Testis (tissue), 3 donors: ENCODE results near the gene TBC1D5. TPM values are rescaled to one million over a fixed set of nuclear protein-coding genes. Genes with fewer than 3 reads are reported as not detected.
"Not testable (repeated sequence)": the region's sequence is repeated elsewhere in the genome, so short reads cannot be mapped to it uniquely, and the experiment has no call there.

Experiments
- DNase-seq: peaks from one replicate; pipeline ENCODE4 v3.0.0-alpha.2; 2019
- H3K27ac ChIP-seq, 2 donors: fragments of 200-600 bp; sonication (generic); one replicate each; pipeline ENCODE4 v1.5.1; 2019
- H3K27me3 ChIP-seq: fragments of 200-600 bp; sonication (generic); one replicate; pipeline ENCODE4 v1.5.1; 2019
- H3K36me3 ChIP-seq: fragments of 200-600 bp; sonication (generic); one replicate; pipeline ENCODE4 v1.5.1; 2017; ENCODE audit warnings: low read depth; ENCODE audit errors: missing control alignments
- H3K4me1 ChIP-seq: fragments of 200-600 bp; sonication (generic); one replicate; pipeline ENCODE4 v1.5.1; 2019
- H3K4me3 ChIP-seq, 2 donors: fragments of 200-600 bp; sonication (generic); one replicate each; pipeline ENCODE4 v1.5.1; 2017 to 2019
- H3K9me3 ChIP-seq: fragments of 200-600 bp; sonication (generic); one replicate; pipeline ENCODE4 v1.5.1; 2017
- POLR2A ChIP-seq: fragments of 450-650 bp; IDR thresholded peaks from one replicate; pipeline ENCODE4 v1.6.1; 2017; ENCODE audit warnings: antibody characterized with exemption, mild to moderate bottlenecking, moderate library complexity
- WGBS, 2 donors: methylation state at CpG; one replicate each; pipeline ENCODE4 v1.1.5; 2018; 5-methylcytosine and 5-hydroxymethylcytosine counted together
- intact Hi-C: fragments of 100-400 bp; cut with DNase I; formaldehyde crosslinking; loops from one replicate; pipeline ENCODE4 v1.15.1; 2023; ENCODE audit warnings: low total_unique reads
- polyA plus RNA-seq: library from polyadenylated mRNA; stranded (reverse); fragments of 350-450 nt; fragmentation: Illumina TruSeq; extraction: RNeasy Lipid Tissue Mini Kit (QIAGEN cat#74804); gene quantifications from one replicate; pipeline ENCODE4 v1.2.3, GENCODE V29; 2014; ENCODE audit warnings: low read depth, low replicate concordance; ENCODE audit not compliant: insufficient read depth
- total RNA-seq, 2 donors: library from RNA; depleted of rRNA; stranded (reverse); fragments of >200 nt; gene quantifications; one replicate each; pipeline ENCODE4 v1.2.3, GENCODE V29; 2016
- TF ChIP-seq, protein P1 (sequence below), 3 experiments: fragments of 450-650 bp in 2 of 3; fragments of 200-600 bp in 1 of 3; sonication (generic) in 1 of 3; IDR thresholded peaks; one replicate each; pipeline ENCODE4 v1.5.1; 2016 to 2019; ENCODE audit warnings: antibody characterized with exemption in 3 of 3, mild to moderate bottlenecking in 2 of 3, moderate library complexity in 1 of 3

Gene TBC1D5
- total and polyA plus RNA-seq, 3 donors from 2014 or later, result 47.8 to 98.1 (median 95.4) TPM

- DNase-seq, result no peak
- TF ChIP-seq POLR2A, result no peak
- TF ChIP-seq, protein P1, sequence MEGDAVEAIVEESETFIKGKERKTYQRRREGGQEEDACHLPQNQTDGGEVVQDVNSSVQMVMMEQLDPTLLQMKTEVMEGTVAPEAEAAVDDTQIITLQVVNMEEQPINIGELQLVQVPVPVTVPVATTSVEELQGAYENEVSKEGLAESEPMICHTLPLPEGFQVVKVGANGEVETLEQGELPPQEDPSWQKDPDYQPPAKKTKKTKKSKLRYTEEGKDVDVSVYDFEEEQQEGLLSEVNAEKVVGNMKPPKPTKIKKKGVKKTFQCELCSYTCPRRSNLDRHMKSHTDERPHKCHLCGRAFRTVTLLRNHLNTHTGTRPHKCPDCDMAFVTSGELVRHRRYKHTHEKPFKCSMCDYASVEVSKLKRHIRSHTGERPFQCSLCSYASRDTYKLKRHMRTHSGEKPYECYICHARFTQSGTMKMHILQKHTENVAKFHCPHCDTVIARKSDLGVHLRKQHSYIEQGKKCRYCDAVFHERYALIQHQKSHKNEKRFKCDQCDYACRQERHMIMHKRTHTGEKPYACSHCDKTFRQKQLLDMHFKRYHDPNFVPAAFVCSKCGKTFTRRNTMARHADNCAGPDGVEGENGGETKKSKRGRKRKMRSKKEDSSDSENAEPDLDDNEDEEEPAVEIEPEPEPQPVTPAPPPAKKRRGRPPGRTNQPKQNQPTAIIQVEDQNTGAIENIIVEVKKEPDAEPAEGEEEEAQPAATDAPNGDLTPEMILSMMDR (IDR thresholded peaks at IDR 0.05), result no peak
- intact Hi-C loops, result no loop called here
- Histone ChIP-seq H3K9me3 (no peaks in the 10 kb centered on the region), H3K4me1 (no peaks in the 10 kb centered on the region), H3K36me3 (no peaks in the 10 kb centered on the region), H3K27me3 (no peaks in the 10 kb centered on the region), H3K4me3 (no peak overlapping the region), H3K27ac (no peak overlapping the region)
- WGBS, 2 donors, result 91 to 92% methylated on average over 6 of the region's 6 CpGs
Observed at GRCh38 chr3:17396036-17396435, 346.4 kb downstream of the TBC1D5 start.

GRCh38 chr3:17394541-17395155 lies 347.8 kb downstream of the TBC1D5 start:
- no peaks in the 10 kb centered on the region for H3K36me3 ChIP-seq
- 93% methylated on average over 5 of the region's 5 CpGs for WGBS, 2 donors
- TF ChIP-seq POLR2A, result no peak
- TF ChIP-seq, protein P1 (IDR thresholded peaks at IDR 0.05), result no peak
- no peak overlapping the region for H3K4me3 ChIP-seq
- no peaks in the 10 kb centered on the region for H3K27me3 ChIP-seq
- H3K9me3 ChIP-seq, result no peaks in the 10 kb centered on the region
- DNase-seq, result no peak
- intact Hi-C loops, result no loop called here
- H3K4me1 ChIP-seq, result no peaks in the 10 kb centered on the region
- no peak overlapping the region for H3K27ac ChIP-seq

DNA sequence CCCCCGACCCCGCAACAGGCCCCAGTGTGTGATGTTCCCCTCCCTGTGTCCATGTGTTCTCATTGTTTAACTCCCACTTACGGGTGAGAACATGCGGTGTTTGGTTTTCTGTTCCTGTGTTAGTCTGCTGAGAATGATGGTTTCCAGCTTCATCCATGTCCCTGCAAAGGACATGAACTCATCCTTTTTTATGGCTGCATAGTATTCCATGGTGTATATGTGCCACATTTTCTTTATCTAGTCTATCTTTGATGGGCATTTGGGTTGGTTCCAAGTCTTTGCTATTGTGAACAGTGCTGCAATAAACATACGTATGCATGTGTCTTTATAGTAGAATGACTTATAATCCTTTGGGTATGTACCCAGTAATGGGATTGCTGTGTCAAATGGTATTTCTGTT lies 349.9 kb downstream of the TBC1D5 start:
- H3K4me1 ChIP-seq, H3K36me3 ChIP-seq, DNase-seq, H3K4me3 ChIP-seq, intact Hi-C loops, H3K27ac ChIP-seq, H3K27me3 ChIP-seq, H3K9me3 ChIP-seq: not testable (repeated sequence)
- WGBS, 2 donors, result 96 to 99% methylated on average over 5 of the region's 5 CpGs

- 85 to 87% methylated on average over 3 of the region's 3 CpGs for WGBS, 2 donors
- no peak for TF ChIP-seq POLR2A
- TF ChIP-seq, protein P1 (IDR thresholded peaks at IDR 0.05), result no peak
- Histone ChIP-seq H3K27me3 (no peaks in the 10 kb centered on the region), H3K36me3 (no peaks in the 10 kb centered on the region), H3K4me1 (no peaks in the 10 kb centered on the region), H3K9me3 (no peaks in the 10 kb centered on the region), H3K27ac (no peak overlapping the region), H3K4me3 (no peak overlapping the region)
- DNase-seq, result no peak
- intact Hi-C loops, result no loop called here
Observed at GRCh38 chr3:17390785-17391184, 351.6 kb downstream of the TBC1D5 start.

DNA sequence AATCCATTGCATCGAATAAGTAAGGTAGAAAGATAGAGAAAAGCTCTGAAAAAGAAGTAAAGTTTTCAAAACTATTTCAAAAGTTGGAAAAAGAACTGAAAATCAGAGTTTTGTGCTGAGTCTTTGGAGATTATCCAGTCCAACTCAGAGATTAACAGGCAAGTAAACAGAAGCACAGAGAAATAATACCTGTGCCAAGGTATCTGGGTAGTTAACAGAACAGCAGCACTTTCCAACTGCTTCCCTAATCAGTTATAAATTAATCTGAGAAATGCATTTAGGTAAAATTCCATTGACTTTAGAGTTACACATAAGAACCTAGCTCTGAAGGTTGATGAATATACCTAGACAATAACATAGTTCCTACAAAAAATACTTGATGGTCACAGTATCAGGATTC lies 355.3 kb downstream of the TBC1D5 start:
- no peaks in the 10 kb centered on the region for H3K9me3 ChIP-seq
- no peak overlapping the region for H3K4me3 ChIP-seq
- H3K36me3 ChIP-seq, result no peaks in the 10 kb centered on the region
- intact Hi-C loops, result no loop called here
- no peaks in the 10 kb centered on the region for H3K4me1 ChIP-seq
- no peak for DNase-seq
- 97% methylated on average over 1 of the region's 1 CpG for WGBS, 2 donors
- TF ChIP-seq POLR2A, result no peak
- TF ChIP-seq, protein P1 (IDR thresholded peaks at IDR 0.05), result no peak
- H3K27me3 ChIP-seq, result no peaks in the 10 kb centered on the region
- H3K27ac ChIP-seq, result no peak overlapping the region
